Measurements from ENCODE around the gene SETD4.
A peak's percentile ranks its signal among the peaks of the same experiment; 100 is the strongest.

SETD4 gene

GRCh38 chr21:36034211-36034913, 26.0 kb downstream of the SETD4 start:
- Mint-ChIP-seq H3K27ac (ENCODE audit: low read depth) (no peak overlapping the region), H3K36me3 (ENCODE audit: insufficient read depth) (peaks cover 27% of the 10 kb centered on the region), H3K27me3 (no peaks in the 10 kb centered on the region)

GRCh38 chr21:36032647-36033406, 27.5 kb downstream of the SETD4 start:
- no peaks in the 10 kb centered on the region for H3K9me3 Mint-ChIP-seq
- H3K27ac Mint-ChIP-seq (ENCODE audit: low read depth), result no peak overlapping the region
- no peaks in the 10 kb centered on the region for H3K27me3 Mint-ChIP-seq
- H3K4me1 Mint-ChIP-seq, result peaks cover 7% of the 10 kb centered on the region
- H3K4me3 Mint-ChIP-seq, result no peak overlapping the region
- peaks cover 19% of the 10 kb centered on the region for H3K36me3 Mint-ChIP-seq (ENCODE audit: insufficient read depth)
- ATAC-seq (replicated peaks; ENCODE audit: extremely low read depth, poor library complexity, severe bottlenecking) (no peak), DNase-seq (ENCODE audit: low spot score in 2 of 2) (no peak)

More at GRCh38 chr21:36034211-36034913, 26.0 kb downstream of the SETD4 start:
- Mint-ChIP-seq H3K9me3 (no peaks in the 10 kb centered on the region), H3K4me1 (no peaks in the 10 kb centered on the region), H3K4me3 (no peak overlapping the region)
- ATAC-seq (replicated peaks; ENCODE audit: extremely low read depth, poor library complexity, severe bottlenecking), result no peak
- DNase-seq (ENCODE audit: low spot score in 2 of 2), result no peak

- no peaks in the 10 kb centered on the region for H3K9me3 Mint-ChIP-seq
- H3K4me3 Mint-ChIP-seq, result no peak overlapping the region
- no peak for DNase-seq (ENCODE audit: low spot score in 2 of 2)
- H3K4me1 Mint-ChIP-seq, result peaks cover 7% of the 10 kb centered on the region
- ATAC-seq (replicated peaks; ENCODE audit: extremely low read depth, poor library complexity, severe bottlenecking), result no peak
- no peak overlapping the region for H3K27ac Mint-ChIP-seq (ENCODE audit: low read depth)
- H3K27me3 Mint-ChIP-seq, result no peaks in the 10 kb centered on the region
- peaks cover 7% of the 10 kb centered on the region for H3K36me3 Mint-ChIP-seq (ENCODE audit: insufficient read depth)
Measured at GRCh38 chr21:36030581-36031189, 29.6 kb downstream of the SETD4 start.

- peaks cover 2% of the 10 kb centered on the region for H3K36me3 Mint-ChIP-seq (ENCODE audit: insufficient read depth)
- H3K27ac Mint-ChIP-seq (ENCODE audit: low read depth), result no peak overlapping the region
- H3K9me3 Mint-ChIP-seq, result no peaks in the 10 kb centered on the region
- H3K4me1 Mint-ChIP-seq, result peaks cover 7% of the 10 kb centered on the region
- H3K4me3 Mint-ChIP-seq, result no peak overlapping the region
- ATAC-seq (replicated peaks; ENCODE audit: extremely low read depth, poor library complexity, severe bottlenecking) (no peak), DNase-seq (ENCODE audit: low spot score in 2 of 2) (no peak)
- H3K27me3 Mint-ChIP-seq, result no peaks in the 10 kb centered on the region
Measured at GRCh38 chr21:36029309-36029708, 31.0 kb downstream of the SETD4 start.

- Mint-ChIP-seq H3K4me3 (no peak overlapping the region), H3K27ac (ENCODE audit: low read depth) (no peak overlapping the region)
- DNase-seq (ENCODE audit: low spot score in 2 of 2), result peak; percentile 53 to 54
Measured at GRCh38 chr21:36028127-36029069, 31.9 kb downstream of the SETD4 start.

GRCh38 chr21:36027347-36027746, 33.0 kb downstream of the SETD4 start:
- Mint-ChIP-seq H3K36me3 (ENCODE audit: insufficient read depth) (no peaks in the 10 kb centered on the region), H3K27ac (ENCODE audit: low read depth) (no peak overlapping the region), H3K27me3 (no peaks in the 10 kb centered on the region), H3K9me3 (no peaks in the 10 kb centered on the region), H3K4me3 (no peak overlapping the region), H3K4me1 (peaks cover 7% of the 10 kb centered on the region)
- DNase-seq (ENCODE audit: low spot score in 2 of 2), result no peak
- no peak for ATAC-seq (replicated peaks; ENCODE audit: extremely low read depth, poor library complexity, severe bottlenecking)

More at GRCh38 chr21:36028127-36029069, 31.9 kb downstream of the SETD4 start:
- peak; percentile 68 for ATAC-seq (replicated peaks; ENCODE audit: extremely low read depth, poor library complexity, severe bottlenecking)
- H3K36me3 Mint-ChIP-seq (ENCODE audit: insufficient read depth), result peaks cover under 1% of the 10 kb centered on the region
- no peaks in the 10 kb centered on the region for H3K9me3 Mint-ChIP-seq
- H3K27me3 Mint-ChIP-seq, result no peaks in the 10 kb centered on the region
- peaks cover 7% of the 10 kb centered on the region for H3K4me1 Mint-ChIP-seq

- DNase-seq (ENCODE audit: low spot score in 2 of 2), result no peak
- H3K4me1 Mint-ChIP-seq, result peaks cover 7% of the 10 kb centered on the region
- no peak overlapping the region for H3K27ac Mint-ChIP-seq (ENCODE audit: low read depth)
- no peak for ATAC-seq (replicated peaks; ENCODE audit: extremely low read depth, poor library complexity, severe bottlenecking)
- no peaks in the 10 kb centered on the region for H3K36me3 Mint-ChIP-seq (ENCODE audit: insufficient read depth)
- H3K27me3 Mint-ChIP-seq, result no peaks in the 10 kb centered on the region
- no peak overlapping the region for H3K4me3 Mint-ChIP-seq
- H3K9me3 Mint-ChIP-seq, result peaks cover 10% of the 10 kb centered on the region
Measured at GRCh38 chr21:36024782-36025181, 35.5 kb downstream of the SETD4 start.

- DNase-seq (ENCODE audit: low spot score in 2 of 2) (no peak), ATAC-seq (replicated peaks; ENCODE audit: extremely low read depth, poor library complexity, severe bottlenecking) (no peak)
- Mint-ChIP-seq H3K9me3 (peaks cover 10% of the 10 kb centered on the region), H3K27me3 (no peaks in the 10 kb centered on the region), H3K4me1 (no peaks in the 10 kb centered on the region), H3K36me3 (ENCODE audit: insufficient read depth) (no peaks in the 10 kb centered on the region), H3K4me3 (no peak overlapping the region), H3K27ac (ENCODE audit: low read depth) (no peak overlapping the region)
Measured at GRCh38 chr21:36023092-36023480, 37.2 kb downstream of the SETD4 start.

GRCh38 chr21:36022427-36023091, 37.8 kb downstream of the SETD4 start:
- peaks cover 10% of the 10 kb centered on the region for H3K9me3 Mint-ChIP-seq
- no peaks in the 10 kb centered on the region for H3K4me1 Mint-ChIP-seq
- H3K4me3 Mint-ChIP-seq, result no peak overlapping the region
- H3K27ac Mint-ChIP-seq (ENCODE audit: low read depth), result no peak overlapping the region
- peaks cover 5% of the 10 kb centered on the region for H3K27me3 Mint-ChIP-seq
- no peak for DNase-seq (ENCODE audit: low spot score in 2 of 2)
- no peaks in the 10 kb centered on the region for H3K36me3 Mint-ChIP-seq (ENCODE audit: insufficient read depth)
- no peak for ATAC-seq (replicated peaks; ENCODE audit: extremely low read depth, poor library complexity, severe bottlenecking)

GRCh38 chr21:36021251-36021837, 39.0 kb downstream of the SETD4 start:
- Mint-ChIP-seq H3K36me3 (ENCODE audit: insufficient read depth) (no peaks in the 10 kb centered on the region), H3K4me3 (no peak overlapping the region), H3K27me3 (peaks cover 14% of the 10 kb centered on the region), H3K4me1 (no peaks in the 10 kb centered on the region), H3K9me3 (peaks cover 10% of the 10 kb centered on the region), H3K27ac (ENCODE audit: low read depth) (no peak overlapping the region)
- DNase-seq (ENCODE audit: low spot score in 2 of 2) (no peak), ATAC-seq (replicated peaks; ENCODE audit: extremely low read depth, poor library complexity, severe bottlenecking) (no peak)

- H3K27me3 Mint-ChIP-seq, result peaks cover 51% of the 10 kb centered on the region
- H3K4me1 Mint-ChIP-seq, result no peaks in the 10 kb centered on the region
- ATAC-seq (replicated peaks; ENCODE audit: extremely low read depth, poor library complexity, severe bottlenecking), result no peak
- no peaks in the 10 kb centered on the region for H3K36me3 Mint-ChIP-seq (ENCODE audit: insufficient read depth)
- no peak overlapping the region for H3K4me3 Mint-ChIP-seq
- DNase-seq (ENCODE audit: low spot score in 2 of 2), result no peak
- no peak overlapping the region for H3K27ac Mint-ChIP-seq (ENCODE audit: low read depth)
- H3K9me3 Mint-ChIP-seq, result no peaks in the 10 kb centered on the region
Measured at GRCh38 chr21:36015045-36015444, 45.3 kb downstream of the SETD4 start.
